LoVo (cell line): ENCODE results near the gene CST7.
"Not testable (repeated sequence)": the region's sequence is repeated elsewhere in the genome, so short reads cannot be mapped to it uniquely, and the experiment has no call there.

ENCODE experiments used
- DNase-seq: peaks from one replicate; pipeline ENCODE4 v3.0.0-alpha.2; 2016; ENCODE audit warnings: low spot score

The CST7 gene

DNA sequence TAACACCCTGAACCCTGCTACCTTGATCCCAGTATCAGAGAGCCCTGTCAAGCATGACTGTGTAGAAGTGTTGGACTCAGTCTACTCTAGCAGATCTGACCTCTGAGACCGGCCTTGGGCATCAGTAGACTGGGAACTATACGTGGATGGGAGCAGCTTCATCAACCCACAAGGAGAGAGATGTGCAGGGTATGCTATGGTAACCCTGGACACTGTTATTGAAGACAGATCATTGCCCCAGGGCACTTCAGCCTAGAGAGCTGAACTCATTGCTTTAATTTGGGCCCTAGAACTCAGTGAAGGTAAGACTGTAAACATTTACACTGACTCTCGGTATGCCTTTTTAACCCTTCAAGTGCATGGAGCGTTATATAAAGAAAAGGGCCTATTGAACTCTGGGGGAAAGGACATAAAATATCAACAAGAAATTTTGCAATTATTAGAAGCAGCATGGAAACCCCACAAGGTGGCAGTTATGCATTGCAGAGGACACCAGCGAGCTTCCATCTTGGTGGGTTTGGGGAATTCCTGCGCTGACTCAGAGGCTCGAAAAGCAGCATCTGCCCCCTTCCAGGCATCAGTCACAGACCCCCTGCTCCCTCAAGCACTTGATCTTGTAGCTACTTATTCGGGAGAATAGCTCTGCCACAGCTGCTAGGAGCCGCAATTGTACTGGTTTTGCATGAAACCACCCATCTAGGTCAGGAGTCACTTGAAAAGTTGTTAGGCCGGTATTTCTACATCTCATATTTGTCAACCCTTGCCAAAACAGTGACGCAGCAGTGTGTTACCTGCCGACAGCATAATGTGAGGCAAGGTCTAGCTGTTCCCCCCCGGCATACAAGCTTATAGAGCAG lies 19.0 kb upstream of the CST7 start:
- DNase-seq: peak; percentile 75

GRCh38 chr20:24930724-24931688 lies 18.1 kb upstream of the CST7 start:
- DNase-seq: not testable (repeated sequence)

GRCh38 chr20:24931893-24932292 lies 17.2 kb upstream of the CST7 start:
- not testable (repeated sequence) for DNase-seq

- no peak for DNase-seq
Observed at GRCh38 chr20:24933266-24933908, 15.7 kb upstream of the CST7 start.

- DNase-seq: no peak
Observed at GRCh38 chr20:24934101-24934661, 14.9 kb upstream of the CST7 start.

- no peak for DNase-seq
Observed at GRCh38 chr20:24934716-24935115, 14.4 kb upstream of the CST7 start.

DNA sequence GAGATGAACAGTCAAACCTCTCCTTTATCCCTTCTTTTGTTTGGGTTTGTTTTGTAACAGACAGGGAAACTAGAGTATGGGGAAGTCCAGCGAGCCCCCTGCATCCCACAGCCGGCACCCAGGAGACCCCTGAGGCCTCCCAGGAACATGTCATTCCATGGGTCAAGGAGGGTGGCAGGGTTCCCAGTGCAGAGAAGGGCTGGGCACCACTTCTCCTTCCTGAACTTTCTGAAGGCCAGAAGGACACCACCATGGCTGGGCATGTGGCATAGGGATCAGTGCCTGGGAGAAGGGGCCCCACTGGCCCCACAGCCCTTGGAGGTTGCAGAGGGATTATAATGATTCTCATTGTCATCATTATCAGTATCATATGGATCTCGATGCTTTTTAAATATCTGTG lies 13.9 kb upstream of the CST7 start:
- no peak for DNase-seq

DNA sequence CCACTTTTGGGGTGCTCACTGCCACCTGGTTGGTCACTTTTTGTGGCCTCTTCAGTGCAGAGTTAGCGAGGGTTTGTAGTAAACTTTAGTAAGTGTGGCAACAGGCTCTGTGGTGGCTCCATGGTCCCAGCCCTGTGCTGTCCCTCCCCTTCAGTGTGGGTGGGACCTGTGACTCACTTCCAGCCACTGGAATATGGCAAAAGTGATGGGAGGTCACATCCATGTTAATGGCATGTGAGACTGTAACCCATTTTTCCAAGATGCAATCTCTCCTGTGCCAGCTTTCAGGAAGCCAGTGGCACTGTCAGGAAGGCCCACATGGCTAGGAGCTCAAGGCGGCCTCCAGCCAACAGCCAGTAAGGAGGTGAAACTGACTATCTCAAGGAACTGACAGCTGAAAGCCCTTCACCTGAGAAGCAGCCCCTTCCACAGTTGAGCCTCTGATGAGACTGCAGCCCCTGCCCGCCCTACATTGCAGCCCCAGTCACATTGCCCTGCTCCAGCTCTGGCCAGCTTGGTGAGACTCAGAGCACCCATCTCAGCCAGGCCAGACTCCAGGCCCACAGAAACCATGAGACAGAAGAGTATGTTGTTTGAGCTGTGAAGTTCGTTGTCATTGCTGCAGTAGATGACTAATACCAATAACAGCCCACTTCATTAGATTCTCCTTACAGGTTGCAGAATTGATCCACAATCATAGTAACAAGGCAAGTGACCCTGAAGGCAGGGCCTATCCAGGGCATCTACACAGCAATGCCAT lies 13.1 kb upstream of the CST7 start:
- no peak for DNase-seq

DNA sequence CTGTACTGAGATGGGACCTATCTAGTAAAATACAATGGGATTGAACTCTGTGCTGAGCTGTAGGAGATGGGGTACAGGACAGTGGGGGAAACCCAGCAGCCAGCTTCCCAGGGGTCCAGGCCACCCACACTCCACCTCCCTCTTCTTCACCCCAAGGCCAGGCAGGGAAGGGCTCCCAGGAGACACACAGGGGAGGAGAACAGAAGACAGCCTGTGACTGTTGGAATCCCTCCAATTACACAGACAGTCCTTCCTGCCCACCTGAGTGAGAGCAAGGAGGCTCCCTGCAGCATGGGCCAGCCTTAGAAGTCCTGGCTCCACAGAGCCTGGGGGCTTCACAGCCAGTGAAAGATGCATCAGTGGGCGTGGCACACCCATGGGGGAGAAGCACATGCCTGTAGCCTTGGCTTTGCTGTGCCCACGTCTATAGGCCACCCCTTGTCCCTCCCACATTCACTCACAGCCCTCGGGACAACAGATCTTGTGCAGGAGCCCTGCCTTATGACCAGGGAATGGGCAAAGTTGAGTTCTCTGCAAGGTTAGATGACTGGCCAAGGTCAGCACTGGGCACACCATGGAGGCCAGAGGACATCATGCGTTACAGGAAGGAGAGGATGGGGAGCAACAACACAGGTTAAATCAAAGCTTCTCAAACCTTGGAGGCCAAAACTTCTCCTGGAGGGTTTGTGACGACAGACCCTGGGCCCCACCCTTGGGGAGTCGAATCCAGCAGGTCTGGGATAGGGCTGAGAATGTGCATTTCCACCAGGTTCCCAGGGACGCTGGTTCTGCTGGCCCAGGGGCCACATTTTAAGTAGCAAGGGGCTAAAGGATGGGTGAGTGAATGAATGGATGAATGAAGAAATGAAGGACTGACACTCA lies 12.3 kb upstream of the CST7 start:
- DNase-seq: no peak

- no peak for DNase-seq
Observed at GRCh38 chr20:24937579-24937978, 11.5 kb upstream of the CST7 start.

GRCh38 chr20:24938498-24938897 lies 10.6 kb upstream of the CST7 start:
- no peak for DNase-seq

- no peak for DNase-seq
Observed at GRCh38 chr20:24939036-24939435, 10.0 kb upstream of the CST7 start.

GRCh38 chr20:24942679-24943078 lies 6.4 kb upstream of the CST7 start:
- no peak for DNase-seq

GRCh38 chr20:24943196-24943595 lies 5.9 kb upstream of the CST7 start:
- no peak for DNase-seq

DNA sequence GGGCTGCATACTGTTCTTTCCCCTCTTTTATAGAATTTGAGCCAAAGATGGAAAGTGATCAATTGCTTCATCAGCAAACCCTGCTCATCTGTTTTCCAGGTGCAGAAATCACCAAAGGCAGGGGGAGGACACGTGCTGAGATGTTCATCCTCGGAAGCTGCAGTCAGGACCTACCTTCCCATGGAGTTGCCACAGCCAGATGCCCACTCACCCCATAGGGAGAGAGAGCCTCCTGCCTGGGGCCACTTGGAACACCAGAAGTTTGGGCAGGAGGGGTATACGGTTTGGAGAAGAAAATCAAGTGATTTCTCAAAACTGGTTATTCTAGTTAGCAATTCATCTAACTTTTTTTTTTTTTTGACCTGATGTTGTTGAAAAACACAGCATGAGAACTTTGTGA lies 5.3 kb upstream of the CST7 start:
- no peak for DNase-seq

- not testable (repeated sequence) for DNase-seq
Observed at GRCh38 chr20:24946376-24946775, 2.7 kb upstream of the CST7 start.

GRCh38 chr20:24948396-24948938 lies 602 bp upstream of the CST7 start:
- not testable (repeated sequence) for DNase-seq

- DNase-seq: no peak
Observed at GRCh38 chr20:24949756-24950127, 673 bp downstream of the CST7 start.

DNA sequence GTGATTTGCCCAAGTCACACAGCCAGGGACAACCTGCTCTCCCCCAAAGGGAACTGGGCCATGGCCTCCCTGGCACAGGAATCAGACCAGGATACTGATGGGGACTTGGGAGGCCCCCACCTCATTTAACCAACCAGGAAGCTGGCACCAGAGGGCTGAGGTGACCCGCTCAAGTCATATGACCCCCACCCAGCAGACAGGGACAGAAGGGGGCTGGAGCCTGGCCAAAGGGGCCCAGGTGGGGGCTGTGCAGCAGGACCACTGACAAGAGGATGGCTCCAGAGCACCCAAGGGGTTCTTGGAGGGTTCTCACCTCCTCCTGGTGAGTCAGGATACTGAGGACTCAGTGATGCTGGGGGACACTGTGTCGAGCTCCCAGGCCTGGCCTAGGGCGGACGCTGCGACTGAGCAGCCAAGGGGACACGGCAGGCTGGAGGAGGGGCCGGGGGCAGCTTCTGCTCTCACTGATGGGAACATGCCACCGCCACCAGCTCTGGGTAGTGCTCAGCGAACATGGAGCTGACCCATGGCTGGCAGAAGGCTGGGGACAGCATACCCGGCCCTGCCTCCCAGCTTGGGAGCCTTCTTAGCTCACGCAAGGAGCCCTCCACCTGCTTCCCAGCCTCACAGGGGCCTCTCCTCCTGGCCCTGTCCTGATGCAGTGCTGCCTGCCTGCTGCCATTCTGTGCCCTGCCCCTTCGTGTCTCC lies 1.2 kb downstream of the CST7 start:
- DNase-seq: no peak
